Peyer's patch (tissue), 4 donors: ENCODE results near the gene NBAS.

Experiments used
- POLR2A ChIP-seq, 2 donors: fragments of 450-650 bp; IDR thresholded peaks; one replicate each; pipeline ENCODE4 v1.5.1; 2017; ENCODE audit warnings: antibody characterized with exemption in 2 of 2, mild to moderate bottlenecking in 2 of 2, moderate library complexity in 2 of 2
- TF ChIP-seq, protein P1 (sequence below), 6 experiments: fragments of 450-650 bp in 4 of 6; fragments of 200-600 bp in 2 of 6; sonication (generic) in 1 of 6; IDR thresholded peaks; one replicate each; pipeline ENCODE4 v1.5.1; 2017 to 2019; ENCODE audit warnings: antibody characterized with exemption in 6 of 6, mild to moderate bottlenecking in 3 of 6, moderate library complexity in 1 of 6

DNA sequence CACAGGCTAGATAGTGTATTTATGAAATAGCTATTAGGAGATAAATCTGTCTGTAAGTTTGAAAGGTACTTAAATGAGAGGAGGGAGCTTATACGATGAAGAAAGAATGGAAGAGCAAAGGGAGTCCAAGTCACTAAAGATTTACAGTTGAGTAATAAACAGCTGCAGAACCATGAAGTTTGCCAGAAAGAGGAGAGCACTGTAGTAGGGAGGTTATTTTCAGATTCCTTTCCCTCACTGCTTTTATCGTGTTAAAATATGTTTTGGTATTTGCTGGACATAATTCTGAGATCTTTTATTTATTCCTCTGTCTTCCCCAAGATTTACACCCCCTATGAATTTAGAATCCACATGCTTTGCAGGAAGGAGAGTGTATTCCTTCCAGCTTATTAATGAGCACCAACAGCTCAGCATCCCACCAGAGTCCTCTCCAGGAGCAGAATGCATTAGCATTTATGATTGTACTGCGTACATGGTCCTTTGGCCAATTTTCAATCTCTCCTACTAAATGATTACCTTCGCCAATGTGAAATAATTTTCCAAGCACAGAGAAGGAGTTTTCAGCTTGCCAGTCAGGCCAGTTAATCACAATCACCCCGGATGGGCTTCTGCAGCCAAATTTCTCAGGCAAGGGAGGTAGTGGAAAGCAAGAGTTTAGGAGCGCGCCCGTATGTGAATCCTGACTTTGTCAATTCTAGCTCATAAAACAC lies 297.0 kb downstream of the NBAS start:
- TF ChIP-seq, protein P1, sequence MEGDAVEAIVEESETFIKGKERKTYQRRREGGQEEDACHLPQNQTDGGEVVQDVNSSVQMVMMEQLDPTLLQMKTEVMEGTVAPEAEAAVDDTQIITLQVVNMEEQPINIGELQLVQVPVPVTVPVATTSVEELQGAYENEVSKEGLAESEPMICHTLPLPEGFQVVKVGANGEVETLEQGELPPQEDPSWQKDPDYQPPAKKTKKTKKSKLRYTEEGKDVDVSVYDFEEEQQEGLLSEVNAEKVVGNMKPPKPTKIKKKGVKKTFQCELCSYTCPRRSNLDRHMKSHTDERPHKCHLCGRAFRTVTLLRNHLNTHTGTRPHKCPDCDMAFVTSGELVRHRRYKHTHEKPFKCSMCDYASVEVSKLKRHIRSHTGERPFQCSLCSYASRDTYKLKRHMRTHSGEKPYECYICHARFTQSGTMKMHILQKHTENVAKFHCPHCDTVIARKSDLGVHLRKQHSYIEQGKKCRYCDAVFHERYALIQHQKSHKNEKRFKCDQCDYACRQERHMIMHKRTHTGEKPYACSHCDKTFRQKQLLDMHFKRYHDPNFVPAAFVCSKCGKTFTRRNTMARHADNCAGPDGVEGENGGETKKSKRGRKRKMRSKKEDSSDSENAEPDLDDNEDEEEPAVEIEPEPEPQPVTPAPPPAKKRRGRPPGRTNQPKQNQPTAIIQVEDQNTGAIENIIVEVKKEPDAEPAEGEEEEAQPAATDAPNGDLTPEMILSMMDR (IDR thresholded peaks at IDR 0.05), result no peak
- no peak for TF ChIP-seq POLR2A (IDR thresholded peaks at IDR 0.05)
